PFSK-1 (cell line): Measurements from ENCODE around the gene ADAMTS20.

Source experiments
- POLR2AphosphoS5 ChIP-seq: IDR thresholded peaks from 2 replicates; pipeline ENCODE4 v1.6.1; 2012; ENCODE audit warnings: low read depth, mild to moderate bottlenecking, control low read depth, low read length, moderate library complexity
- SIN3A ChIP-seq: IDR thresholded peaks from 2 replicates; pipeline ENCODE4 v1.6.1; 2012; ENCODE audit warnings: mild to moderate bottlenecking, low read length, moderate library complexity, borderline replicate concordance; ENCODE audit not compliant: insufficient read depth
- TAF1 ChIP-seq: IDR thresholded peaks from 2 replicates; pipeline ENCODE4 v1.6.1; 2012; ENCODE audit warnings: low read length, control low read depth, borderline replicate concordance; ENCODE audit not compliant: insufficient read depth
- TF ChIP-seq, protein P1 (sequence below), 2 experiments: IDR thresholded peaks; 2 replicates each; pipeline versions ENCODE4 v1.6.1 to v1.8.0; 2011 to 2012; ENCODE audit warnings: low read depth in 2 of 2, low read length in 2 of 2, control low read depth in 1 of 2, inconsistent platforms in 1 of 2, mild to moderate bottlenecking in 1 of 2, moderate library complexity in 1 of 2; ENCODE audit not compliant: insufficient read depth in 1 of 2

DNA sequence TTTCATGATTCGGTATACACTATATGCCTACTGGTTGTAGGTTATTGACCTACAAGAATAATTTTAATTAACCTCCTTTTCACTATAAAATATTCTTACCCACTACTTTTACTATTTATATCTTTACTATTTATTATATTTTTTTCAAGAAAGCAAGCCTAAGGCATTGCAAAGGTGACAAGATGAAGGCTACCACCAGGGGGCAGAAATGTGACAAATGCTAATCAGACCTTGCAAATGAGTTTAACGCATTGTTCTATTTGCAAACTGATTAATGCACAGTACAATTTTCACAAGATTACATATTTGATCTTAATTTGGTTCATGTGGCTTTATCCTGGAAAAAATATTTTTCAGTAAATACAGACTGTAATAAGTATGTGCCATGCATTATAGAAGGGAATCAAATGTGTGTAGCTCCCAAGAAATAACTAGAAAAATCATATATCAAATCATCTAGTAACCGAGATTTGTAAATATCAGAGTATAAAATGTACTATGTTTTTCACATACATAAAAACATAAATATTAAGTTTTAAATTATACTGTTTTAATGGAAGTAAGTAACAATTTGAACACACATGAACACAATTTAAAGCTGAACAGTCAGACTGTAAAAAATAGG is 107.0 kb downstream of the ADAMTS20 start:
- TF ChIP-seq SIN3A (no peak), POLR2AphosphoS5 (no peak), TAF1 (no peak)
- TF ChIP-seq, protein P1, sequence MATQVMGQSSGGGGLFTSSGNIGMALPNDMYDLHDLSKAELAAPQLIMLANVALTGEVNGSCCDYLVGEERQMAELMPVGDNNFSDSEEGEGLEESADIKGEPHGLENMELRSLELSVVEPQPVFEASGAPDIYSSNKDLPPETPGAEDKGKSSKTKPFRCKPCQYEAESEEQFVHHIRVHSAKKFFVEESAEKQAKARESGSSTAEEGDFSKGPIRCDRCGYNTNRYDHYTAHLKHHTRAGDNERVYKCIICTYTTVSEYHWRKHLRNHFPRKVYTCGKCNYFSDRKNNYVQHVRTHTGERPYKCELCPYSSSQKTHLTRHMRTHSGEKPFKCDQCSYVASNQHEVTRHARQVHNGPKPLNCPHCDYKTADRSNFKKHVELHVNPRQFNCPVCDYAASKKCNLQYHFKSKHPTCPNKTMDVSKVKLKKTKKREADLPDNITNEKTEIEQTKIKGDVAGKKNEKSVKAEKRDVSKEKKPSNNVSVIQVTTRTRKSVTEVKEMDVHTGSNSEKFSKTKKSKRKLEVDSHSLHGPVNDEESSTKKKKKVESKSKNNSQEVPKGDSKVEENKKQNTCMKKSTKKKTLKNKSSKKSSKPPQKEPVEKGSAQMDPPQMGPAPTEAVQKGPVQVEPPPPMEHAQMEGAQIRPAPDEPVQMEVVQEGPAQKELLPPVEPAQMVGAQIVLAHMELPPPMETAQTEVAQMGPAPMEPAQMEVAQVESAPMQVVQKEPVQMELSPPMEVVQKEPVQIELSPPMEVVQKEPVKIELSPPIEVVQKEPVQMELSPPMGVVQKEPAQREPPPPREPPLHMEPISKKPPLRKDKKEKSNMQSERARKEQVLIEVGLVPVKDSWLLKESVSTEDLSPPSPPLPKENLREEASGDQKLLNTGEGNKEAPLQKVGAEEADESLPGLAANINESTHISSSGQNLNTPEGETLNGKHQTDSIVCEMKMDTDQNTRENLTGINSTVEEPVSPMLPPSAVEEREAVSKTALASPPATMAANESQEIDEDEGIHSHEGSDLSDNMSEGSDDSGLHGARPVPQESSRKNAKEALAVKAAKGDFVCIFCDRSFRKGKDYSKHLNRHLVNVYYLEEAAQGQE (IDR thresholded peaks at IDR 0.05; ENCODE audit: insufficient read depth in 1 of 2, low read depth in 2 of 2, low read length in 2 of 2) = no peak
